Suprapubic skin (tissue), 4 donors: ENCODE results near the gene MAP10.

Source experiments
- POLR2A ChIP-seq, 2 donors: fragments of 450-650 bp; IDR thresholded peaks; one replicate each; pipeline ENCODE4 v1.6.1; 2017; ENCODE audit warnings: antibody characterized with exemption in 2 of 2, mild to moderate bottlenecking in 2 of 2, moderate library complexity in 2 of 2
- POLR2AphosphoS5 ChIP-seq, 3 donors: sonication (generic); formaldehyde crosslinking; IDR thresholded peaks; one replicate each; pipeline ENCODE4 v1.6.1; 2017; ENCODE audit warnings: antibody characterized with exemption in 3 of 3
- TF ChIP-seq, protein P1 (sequence below), 2 donors: fragments of 200-600 bp in 1 of 2; fragments of 450-650 bp in 1 of 2; sonication (generic) in 1 of 2; IDR thresholded peaks; one replicate each; pipeline ENCODE4 v1.5.1; 2016 to 2019; ENCODE audit warnings: antibody characterized with exemption in 2 of 2, mild to moderate bottlenecking in 1 of 2, moderate library complexity in 1 of 2

DNA sequence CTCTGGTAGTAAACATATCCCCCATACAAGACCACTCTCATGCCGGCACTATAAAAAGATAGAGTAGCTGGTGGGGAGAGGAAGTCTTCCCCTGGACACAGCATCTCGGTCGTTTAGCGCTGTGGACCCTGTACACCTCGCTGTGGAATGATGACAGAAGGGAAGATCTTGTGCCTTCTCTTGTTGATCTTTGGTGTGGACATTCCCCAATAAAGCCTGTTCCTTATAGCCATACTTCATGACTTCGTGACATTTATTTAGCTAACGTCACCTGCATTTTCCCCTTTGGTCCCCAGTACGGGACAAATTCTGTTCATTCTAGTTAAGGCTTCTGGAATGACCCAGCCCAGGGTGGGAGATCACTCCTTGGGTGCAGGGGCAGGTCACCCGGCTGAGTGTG is 24.9 kb upstream of the MAP10 start:
- TF ChIP-seq, protein P1, sequence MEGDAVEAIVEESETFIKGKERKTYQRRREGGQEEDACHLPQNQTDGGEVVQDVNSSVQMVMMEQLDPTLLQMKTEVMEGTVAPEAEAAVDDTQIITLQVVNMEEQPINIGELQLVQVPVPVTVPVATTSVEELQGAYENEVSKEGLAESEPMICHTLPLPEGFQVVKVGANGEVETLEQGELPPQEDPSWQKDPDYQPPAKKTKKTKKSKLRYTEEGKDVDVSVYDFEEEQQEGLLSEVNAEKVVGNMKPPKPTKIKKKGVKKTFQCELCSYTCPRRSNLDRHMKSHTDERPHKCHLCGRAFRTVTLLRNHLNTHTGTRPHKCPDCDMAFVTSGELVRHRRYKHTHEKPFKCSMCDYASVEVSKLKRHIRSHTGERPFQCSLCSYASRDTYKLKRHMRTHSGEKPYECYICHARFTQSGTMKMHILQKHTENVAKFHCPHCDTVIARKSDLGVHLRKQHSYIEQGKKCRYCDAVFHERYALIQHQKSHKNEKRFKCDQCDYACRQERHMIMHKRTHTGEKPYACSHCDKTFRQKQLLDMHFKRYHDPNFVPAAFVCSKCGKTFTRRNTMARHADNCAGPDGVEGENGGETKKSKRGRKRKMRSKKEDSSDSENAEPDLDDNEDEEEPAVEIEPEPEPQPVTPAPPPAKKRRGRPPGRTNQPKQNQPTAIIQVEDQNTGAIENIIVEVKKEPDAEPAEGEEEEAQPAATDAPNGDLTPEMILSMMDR (IDR thresholded peaks at IDR 0.05), result no peak
- TF ChIP-seq POLR2A (IDR thresholded peaks at IDR 0.05), result no peak
- no peak for TF ChIP-seq POLR2AphosphoS5 (IDR thresholded peaks at IDR 0.05)
